Measurements from ENCODE around the gene GRB10. TPM values are rescaled to one million over a fixed set of nuclear protein-coding genes. Genes with fewer than 3 reads are reported as not detected.

Gene GRB10
- total RNA-seq, 4 donors from 2014 or later, result 8.8 to 55.7 (median 14.3) TPM

GRCh38 chr7:50766849-50767207 is 15.9 kb downstream of the GRB10 start:
- Histone ChIP-seq H3K27me3 (no peaks in the 10 kb centered on the region), H3K4me1 (peaks cover 0 to 2% (median 0%) of the 10 kb centered on the region in 4 donors), H3K27ac (no peak overlapping the region), H3K4me3 (no peak overlapping the region), H3K9me3 (no peaks in the 10 kb centered on the region), H3K36me3 (no peaks in the 10 kb centered on the region)
- WGBS, 2 donors (ENCODE audit: low coverage in 1 of 2), result 57 to 69% methylated on average over 1 to 2 of the region's 2 CpGs
- no peak for TF ChIP-seq EP300 (IDR thresholded peaks at IDR 0.05; ENCODE audit: low read depth)
- DNase-seq, result no peak
- intact Hi-C loops (cut with DNase I; ENCODE audit: low total_unique reads) (no loop called here), in situ Hi-C loops (cut with MboI; ENCODE audit: low pct_ligation_motif_present in 1 of 4, low pct_unique_long_range_greater_than_20kb in 1 of 4, low sequenced_read_pairs in 3 of 4) (loop anchor here in 1 of 4 donors (25.0 kb wide), 1 partner anchor 105 kb away; no protein-coding TSS in a partner anchor)

- WGBS, 2 donors (ENCODE audit: low coverage in 1 of 2), result 34 to 56% methylated on average over 3 to 5 of the region's 5 CpGs
- Histone ChIP-seq H3K4me1 (peaks cover 0 to under 1% (median 0%) of the 10 kb centered on the region in 4 donors), H3K27ac (no peak overlapping the region), H3K4me3 (no peak overlapping the region), H3K36me3 (no peaks in the 10 kb centered on the region), H3K9me3 (no peaks in the 10 kb centered on the region), H3K27me3 (no peaks in the 10 kb centered on the region)
- TF ChIP-seq POLR2AphosphoS5 (IDR thresholded peaks at IDR 0.05), result no peak
- in situ Hi-C loops (cut with MboI; ENCODE audit: low pct_ligation_motif_present in 1 of 4, low pct_unique_long_range_greater_than_20kb in 1 of 4, low sequenced_read_pairs in 3 of 4), result loop anchor here in 1 of 4 donors (25.0 kb wide), 1 partner anchor 104 kb away; no protein-coding TSS in a partner anchor
- DNase-seq, result no peak
- intact Hi-C loops (cut with DNase I; ENCODE audit: low total_unique reads), result no loop called here
Observed at GRCh38 chr7:50766106-50766848, 16.4 kb downstream of the GRB10 start.

- no peak for DNase-seq
- Histone ChIP-seq H3K27ac (no peak overlapping the region), H3K9me3 (no peaks in the 10 kb centered on the region), H3K4me1 (no peaks in the 10 kb centered on the region), H3K36me3 (no peaks in the 10 kb centered on the region), H3K27me3 (no peaks in the 10 kb centered on the region), H3K4me3 (no peak overlapping the region)
- in situ Hi-C loops (cut with MboI; ENCODE audit: low pct_ligation_motif_present in 1 of 4, low pct_unique_long_range_greater_than_20kb in 1 of 4, low sequenced_read_pairs in 3 of 4) (loop anchor here in 1 of 4 donors (25.0 kb wide), 1 partner anchor 100 kb away; no protein-coding TSS in a partner anchor), intact Hi-C loops (cut with DNase I; ENCODE audit: low total_unique reads) (no loop called here)
- no peak for TF ChIP-seq CTCF (IDR thresholded peaks at IDR 0.05)
- WGBS, 2 donors (ENCODE audit: low coverage in 1 of 2), result 85 to 86% methylated on average over 2 of the region's 2 CpGs
Observed at GRCh38 chr7:50762337-50762736, 20.4 kb downstream of the GRB10 start.

- in situ Hi-C loops (cut with MboI; ENCODE audit: low pct_ligation_motif_present in 1 of 4, low pct_unique_long_range_greater_than_20kb in 1 of 4, low sequenced_read_pairs in 3 of 4), result loop anchor here in 1 of 4 donors (25.0 kb wide), 1 partner anchor 99 kb away; no protein-coding TSS in a partner anchor
- H3K27ac ChIP-seq, result no peak overlapping the region
- H3K36me3 ChIP-seq, result no peaks in the 10 kb centered on the region
- intact Hi-C loops (cut with DNase I; ENCODE audit: low total_unique reads), result no loop called here
- H3K27me3 ChIP-seq, result no peaks in the 10 kb centered on the region
- 49 to 72% methylated on average over 6 to 7 of the region's 7 CpGs for WGBS, 2 donors (ENCODE audit: low coverage in 1 of 2)
- H3K4me1 ChIP-seq, result no peaks in the 10 kb centered on the region
- TF ChIP-seq EP300 (IDR thresholded peaks at IDR 0.05; ENCODE audit: low read depth), result no peak
- no peak for TF ChIP-seq POLR2A (IDR thresholded peaks at IDR 0.05)
- no peak for DNase-seq
- no peaks in the 10 kb centered on the region for H3K9me3 ChIP-seq
- no peak overlapping the region for H3K4me3 ChIP-seq
Observed at GRCh38 chr7:50761713-50762112, 21.0 kb downstream of the GRB10 start.

- DNase-seq, result no peak
- no peaks in the 10 kb centered on the region for H3K27me3 ChIP-seq
- intact Hi-C loops (cut with DNase I; ENCODE audit: low total_unique reads) (no loop called here), in situ Hi-C loops (cut with MboI; ENCODE audit: low pct_ligation_motif_present in 1 of 4, low pct_unique_long_range_greater_than_20kb in 1 of 4, low sequenced_read_pairs in 3 of 4) (loop anchor here in 1 of 4 donors (25.0 kb wide), 1 partner anchor 96 kb away; no protein-coding TSS in a partner anchor)
- 72 to 100% methylated on average over 3 to 10 of the region's 10 CpGs for WGBS, 2 donors (ENCODE audit: low coverage in 1 of 2)
- H3K27ac ChIP-seq, result no peak overlapping the region
- no peak for TF ChIP-seq EP300 (IDR thresholded peaks at IDR 0.05; ENCODE audit: low read depth)
- no peak for TF ChIP-seq POLR2AphosphoS5 (IDR thresholded peaks at IDR 0.05)
- no peak for TF ChIP-seq CTCF (IDR thresholded peaks at IDR 0.05)
- no peak for TF ChIP-seq POLR2A (IDR thresholded peaks at IDR 0.05)
- H3K9me3 ChIP-seq, result no peaks in the 10 kb centered on the region
- no peaks in the 10 kb centered on the region for H3K36me3 ChIP-seq
- no peak overlapping the region for H3K4me3 ChIP-seq
- H3K4me1 ChIP-seq, result peaks cover 0 to 7% (median 0%) of the 10 kb centered on the region in 4 donors
Observed at GRCh38 chr7:50757703-50758390, 24.8 kb downstream of the GRB10 start.
